ENCODE data around the gene MEGF11.
A peak's percentile ranks its signal among the peaks of the same experiment; 100 is the strongest.

MEGF11 gene

GRCh38 chr15:65938604-65939003, 314.9 kb downstream of the MEGF11 start:
- no peak for DNase-seq (ENCODE audit: low spot score)

GRCh38 chr15:65937476-65937875, 316.1 kb downstream of the MEGF11 start:
- DNase-seq (ENCODE audit: low spot score) = peak; percentile 44

GRCh38 chr15:65937054-65937453, 316.5 kb downstream of the MEGF11 start:
- no peak for DNase-seq (ENCODE audit: low spot score)

- DNase-seq (ENCODE audit: low spot score) = no peak
Observed at GRCh38 chr15:65936282-65936681, 317.3 kb downstream of the MEGF11 start.

GRCh38 chr15:65935391-65935790, 318.2 kb downstream of the MEGF11 start:
- DNase-seq (ENCODE audit: low spot score) = no peak

- no peak for DNase-seq (ENCODE audit: low spot score)
Observed at GRCh38 chr15:65931221-65931620, 322.3 kb downstream of the MEGF11 start.

GRCh38 chr15:65930134-65930533, 323.4 kb downstream of the MEGF11 start:
- no peak for DNase-seq (ENCODE audit: low spot score)

- DNase-seq (ENCODE audit: low spot score) = no peak
Observed at GRCh38 chr15:65929573-65929972, 324.0 kb downstream of the MEGF11 start.

- no peak for DNase-seq (ENCODE audit: low spot score)
Observed at GRCh38 chr15:65927545-65927944, 326.0 kb downstream of the MEGF11 start.

- DNase-seq (ENCODE audit: low spot score) = no peak
Observed at GRCh38 chr15:65926899-65927298, 326.7 kb downstream of the MEGF11 start.

GRCh38 chr15:65926459-65926858, 327.1 kb downstream of the MEGF11 start:
- no peak for DNase-seq (ENCODE audit: low spot score)

GRCh38 chr15:65925338-65925737, 328.2 kb downstream of the MEGF11 start:
- DNase-seq (ENCODE audit: low spot score) = no peak

GRCh38 chr15:65924004-65924403, 329.5 kb downstream of the MEGF11 start:
- no peak for DNase-seq (ENCODE audit: low spot score)

GRCh38 chr15:65923264-65923663, 330.3 kb downstream of the MEGF11 start:
- DNase-seq (ENCODE audit: low spot score) = no peak

- DNase-seq (ENCODE audit: low spot score) = no peak
Observed at GRCh38 chr15:65922621-65923020, 330.9 kb downstream of the MEGF11 start.

- DNase-seq (ENCODE audit: low spot score) = no peak
Observed at GRCh38 chr15:65921780-65922179, 331.8 kb downstream of the MEGF11 start.

- DNase-seq (ENCODE audit: low spot score) = no peak
Observed at GRCh38 chr15:65920825-65921309, 332.7 kb downstream of the MEGF11 start.

- DNase-seq (ENCODE audit: low spot score) = no peak
Observed at GRCh38 chr15:65920121-65920520, 333.4 kb downstream of the MEGF11 start.

- no peak for DNase-seq (ENCODE audit: low spot score)
Observed at GRCh38 chr15:65919353-65919752, 334.2 kb downstream of the MEGF11 start.

GRCh38 chr15:65918945-65919344, 334.6 kb downstream of the MEGF11 start:
- no peak for DNase-seq (ENCODE audit: low spot score)

GRCh38 chr15:65918357-65918920, 335.1 kb downstream of the MEGF11 start:
- no peak for DNase-seq (ENCODE audit: low spot score)

- DNase-seq (ENCODE audit: low spot score) = no peak
Observed at GRCh38 chr15:65917936-65918335, 335.6 kb downstream of the MEGF11 start.

GRCh38 chr15:65917407-65917756, 336.2 kb downstream of the MEGF11 start:
- no peak for DNase-seq (ENCODE audit: low spot score)

GRCh38 chr15:65916664-65917406, 336.7 kb downstream of the MEGF11 start:
- peak; percentile 32 for DNase-seq (ENCODE audit: low spot score)
